ENCODE data around the gene KLHL26. TPM values are rescaled to one million over a fixed set of nuclear protein-coding genes. Genes with fewer than 3 reads are reported as not detected.

The KLHL26 gene
- total and polyA plus RNA-seq, 8 donors = 4.3 to 10.4 (median 6.2) TPM

DNA sequence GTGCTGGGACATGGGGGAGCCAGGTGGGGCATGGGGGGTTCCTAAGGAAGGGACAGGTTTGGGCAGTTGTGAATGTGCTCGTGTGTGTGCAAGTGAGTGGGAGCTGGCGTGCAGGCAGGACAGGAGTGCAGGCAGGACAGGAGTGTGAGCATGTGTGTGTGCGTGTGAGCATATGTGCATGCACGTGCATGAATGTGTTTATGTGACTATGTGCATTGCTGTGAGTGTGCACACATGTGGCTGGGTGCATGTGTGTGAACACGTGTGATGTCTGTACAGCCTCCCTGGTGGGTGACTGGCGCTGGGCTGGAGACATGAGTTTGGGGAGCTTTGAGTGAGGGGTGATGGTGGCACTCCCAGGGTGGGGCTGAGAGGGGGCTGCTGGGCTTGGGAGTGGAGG, 80.0 kb downstream of the KLHL26 start:
- Histone ChIP-seq H3K36me3 (no peaks in the 10 kb centered on the region), H3K4me1 (peaks cover 0 to 12% of the 10 kb centered on the region in 2 donors), H3K27ac (no peak overlapping the region), H3K4me3 (no peak overlapping the region), H3K9me3 (no peaks in the 10 kb centered on the region), H3K27me3 (no peaks in the 10 kb centered on the region)
- intact Hi-C loops (cut with DNase I) = no loop called here
- DNase-seq = no peak
- TF ChIP-seq, protein P1, sequence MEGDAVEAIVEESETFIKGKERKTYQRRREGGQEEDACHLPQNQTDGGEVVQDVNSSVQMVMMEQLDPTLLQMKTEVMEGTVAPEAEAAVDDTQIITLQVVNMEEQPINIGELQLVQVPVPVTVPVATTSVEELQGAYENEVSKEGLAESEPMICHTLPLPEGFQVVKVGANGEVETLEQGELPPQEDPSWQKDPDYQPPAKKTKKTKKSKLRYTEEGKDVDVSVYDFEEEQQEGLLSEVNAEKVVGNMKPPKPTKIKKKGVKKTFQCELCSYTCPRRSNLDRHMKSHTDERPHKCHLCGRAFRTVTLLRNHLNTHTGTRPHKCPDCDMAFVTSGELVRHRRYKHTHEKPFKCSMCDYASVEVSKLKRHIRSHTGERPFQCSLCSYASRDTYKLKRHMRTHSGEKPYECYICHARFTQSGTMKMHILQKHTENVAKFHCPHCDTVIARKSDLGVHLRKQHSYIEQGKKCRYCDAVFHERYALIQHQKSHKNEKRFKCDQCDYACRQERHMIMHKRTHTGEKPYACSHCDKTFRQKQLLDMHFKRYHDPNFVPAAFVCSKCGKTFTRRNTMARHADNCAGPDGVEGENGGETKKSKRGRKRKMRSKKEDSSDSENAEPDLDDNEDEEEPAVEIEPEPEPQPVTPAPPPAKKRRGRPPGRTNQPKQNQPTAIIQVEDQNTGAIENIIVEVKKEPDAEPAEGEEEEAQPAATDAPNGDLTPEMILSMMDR (IDR thresholded peaks at IDR 0.05) = no peak
- ATAC-seq = no peak

DNA sequence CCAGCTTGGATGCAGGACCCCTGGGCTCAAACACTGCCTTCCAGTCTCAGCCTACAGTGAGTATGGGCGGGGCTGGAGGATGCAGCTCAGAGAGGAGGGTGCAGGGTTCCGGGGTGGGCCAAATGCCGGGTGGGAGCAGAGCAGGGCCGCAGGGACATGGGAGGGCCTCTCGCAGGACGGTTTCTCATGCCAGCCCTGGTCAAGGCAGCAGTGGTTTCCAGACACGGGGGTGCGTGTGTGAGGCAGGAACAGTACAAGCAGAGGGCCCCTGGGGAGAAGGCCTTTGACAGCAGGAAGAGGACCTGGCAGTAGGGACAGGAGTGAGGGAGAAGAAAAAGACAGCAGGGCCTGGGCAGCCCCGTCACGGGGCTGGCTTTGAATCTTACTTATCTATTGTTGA, 80.8 kb downstream of the KLHL26 start:
- ATAC-seq (no peak), DNase-seq (no peak)
- H3K27me3 ChIP-seq = no peaks in the 10 kb centered on the region
- H3K27ac ChIP-seq = no peak overlapping the region
- TF ChIP-seq, protein P1 (IDR thresholded peaks at IDR 0.05) = no peak
- H3K4me3 ChIP-seq = no peak overlapping the region
- H3K4me1 ChIP-seq = peaks cover 0 to 12% of the 10 kb centered on the region in 2 donors
- intact Hi-C loops (cut with DNase I) = no loop called here
- H3K36me3 ChIP-seq = no peaks in the 10 kb centered on the region
- no peaks in the 10 kb centered on the region for H3K9me3 ChIP-seq

DNA sequence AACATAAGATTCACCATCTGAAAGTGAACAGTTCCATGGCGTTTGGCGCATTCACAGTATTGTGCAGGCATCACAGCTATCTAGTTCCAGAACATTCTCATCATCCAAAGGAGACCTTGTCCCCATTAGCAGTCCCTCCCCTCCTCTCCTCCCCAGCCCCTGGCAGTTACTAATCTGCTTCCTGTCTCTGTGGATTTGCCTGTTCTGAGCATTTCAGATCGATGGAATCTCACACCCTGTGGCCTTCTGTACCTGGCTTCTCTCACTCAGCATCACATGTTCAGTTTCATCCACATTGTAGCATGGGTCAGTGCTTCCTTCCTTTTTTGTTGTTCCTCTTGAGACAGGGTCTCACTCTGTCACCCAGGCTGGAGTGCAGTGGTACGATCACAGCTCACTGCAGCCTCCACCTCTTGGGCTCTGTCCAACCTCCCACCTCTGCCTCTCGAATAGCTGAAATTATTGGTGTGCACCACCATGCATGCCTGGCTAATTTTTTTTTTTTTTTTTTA, 81.2 kb downstream of the KLHL26 start:
- TF ChIP-seq, protein P1 (IDR thresholded peaks at IDR 0.05) = no peak
- no peaks in the 10 kb centered on the region for H3K27me3 ChIP-seq
- no peak for ATAC-seq
- no peaks in the 10 kb centered on the region for H3K36me3 ChIP-seq
- H3K9me3 ChIP-seq = no peaks in the 10 kb centered on the region
- peaks cover 0 to 11% of the 10 kb centered on the region in 2 donors for H3K4me1 ChIP-seq
- H3K27ac ChIP-seq = no peak overlapping the region
- intact Hi-C loops (cut with DNase I) = no loop called here
- no peak overlapping the region for H3K4me3 ChIP-seq
- DNase-seq = no peak

DNA sequence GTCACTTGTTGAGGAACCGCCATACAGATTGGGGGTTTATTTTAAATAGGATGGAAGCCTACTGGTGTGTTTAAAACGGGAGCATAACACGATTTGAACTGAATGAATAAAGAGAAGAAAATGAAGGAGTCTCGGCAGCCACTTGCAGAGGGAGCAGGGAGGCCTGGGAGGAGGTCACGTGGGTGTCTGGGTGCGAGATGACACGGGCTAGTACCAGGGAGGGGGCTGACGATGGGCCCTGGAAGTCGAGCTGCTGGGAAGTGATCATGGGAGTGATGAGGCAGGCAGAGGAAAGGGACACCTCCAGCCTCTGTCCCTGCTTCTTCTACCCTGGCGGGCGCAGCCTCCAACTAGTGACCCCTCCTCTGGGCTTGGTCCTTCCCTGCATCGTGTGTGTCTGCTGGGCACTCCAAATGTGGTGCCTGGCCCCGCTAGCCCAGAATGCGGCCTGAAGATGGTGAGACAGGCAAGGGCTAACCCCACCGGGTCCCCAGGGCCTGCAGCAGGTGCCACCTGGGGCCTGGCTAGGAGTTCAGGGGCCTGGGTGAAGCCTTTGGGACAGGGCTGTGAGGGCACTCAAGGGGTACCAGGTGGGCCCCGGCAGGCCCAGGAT, 82.1 kb downstream of the KLHL26 start:
- no peaks in the 10 kb centered on the region for H3K36me3 ChIP-seq
- H3K9me3 ChIP-seq = no peaks in the 10 kb centered on the region
- no peak for ATAC-seq
- intact Hi-C loops (cut with DNase I) = no loop called here
- no peak overlapping the region for H3K4me3 ChIP-seq
- TF ChIP-seq, protein P1 (IDR thresholded peaks at IDR 0.05) = no peak
- DNase-seq = no peak
- no peak overlapping the region for H3K27ac ChIP-seq
- peaks cover 0 to 8% of the 10 kb centered on the region in 2 donors for H3K4me1 ChIP-seq
- H3K27me3 ChIP-seq = no peaks in the 10 kb centered on the region

DNA sequence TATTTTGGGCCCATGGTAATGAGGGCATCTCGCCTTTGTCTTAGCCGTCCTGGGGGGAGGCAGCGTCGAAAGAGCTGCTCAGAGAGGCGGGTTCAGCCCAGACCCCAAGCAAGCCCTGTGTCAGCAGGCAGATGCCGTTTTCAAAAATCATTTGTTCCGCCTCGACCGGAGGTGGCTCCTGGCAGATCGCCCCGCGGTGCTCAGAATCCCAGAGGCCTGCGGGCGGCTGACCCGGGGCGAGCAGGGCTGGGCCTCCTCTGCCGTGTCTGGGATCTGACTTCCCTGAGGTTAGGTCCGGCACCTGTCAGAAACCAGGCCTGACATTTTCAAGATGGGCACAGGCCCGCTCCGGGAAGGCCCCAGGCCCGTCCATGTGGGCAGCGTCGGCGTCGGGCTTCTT, 82.7 kb downstream of the KLHL26 start:
- H3K36me3 ChIP-seq = no peaks in the 10 kb centered on the region

More for the DNA sequence above, 82.7 kb downstream of the KLHL26 start:
- Histone ChIP-seq H3K27me3 (no peaks in the 10 kb centered on the region), H3K4me1 (peaks cover 0 to 8% of the 10 kb centered on the region in 2 donors), H3K9me3 (no peaks in the 10 kb centered on the region), H3K4me3 (no peak overlapping the region), H3K27ac (no peak overlapping the region)
- DNase-seq = no peak
- no peak for ATAC-seq
- intact Hi-C loops (cut with DNase I) = no loop called here
- TF ChIP-seq, protein P1 (IDR thresholded peaks at IDR 0.05) = no peak

Other genes with a start within 250 kb of the KLHL26 start
- gene LRRC25, start 239.4 kb upstream of the KLHL26 start, total RNA-seq = 10 to 100 TPM; 14.4 to 53.7 TPM
- gene LRRC25, start 239.4 kb upstream of the KLHL26 start, polyA plus RNA-seq (ENCODE audit: insufficient read length in 6 of 6) = 1 to 10 TPM; 1.3 to 1.9 (median 1.4) TPM
- gene SSBP4, start 217.6 kb upstream of the KLHL26 start, total RNA-seq = 10 to 100 TPM; 49.8 to 79.9 TPM
- 10 to 100 TPM; 58.1 to 99.8 (median 75.6) TPM for gene SSBP4, start 217.6 kb upstream of the KLHL26 start, polyA plus RNA-seq (ENCODE audit: insufficient read length in 6 of 6)
- 10 to 100 TPM; 22.8 to 43.9 TPM for gene ISYNA1, start 198.9 kb upstream of the KLHL26 start, total RNA-seq
- 100 to 1,000 TPM; 110 to 159 (median 125) TPM for gene ISYNA1, start 198.9 kb upstream of the KLHL26 start, polyA plus RNA-seq (ENCODE audit: insufficient read length in 6 of 6)
- gene ELL, start 115.0 kb upstream of the KLHL26 start, total RNA-seq = 10 to 100 TPM; 13.3 to 22.9 TPM
- 10 to 100 TPM in 1 of 6 donors, 1 to 10 TPM in 5; 8.5 to 10.1 (median 9.7) TPM for gene ELL, start 115.0 kb upstream of the KLHL26 start, polyA plus RNA-seq (ENCODE audit: insufficient read length in 6 of 6)
- 100 to 1,000 TPM; 176 to 195 TPM for gene FKBP8, start 93.5 kb upstream of the KLHL26 start, total RNA-seq
- 100 to 1,000 TPM; 191 to 232 (median 218) TPM for gene FKBP8, start 93.5 kb upstream of the KLHL26 start, polyA plus RNA-seq (ENCODE audit: insufficient read length in 6 of 6)
- gene KXD1, start 79.2 kb upstream of the KLHL26 start, total RNA-seq = 10 to 100 TPM; 68.9 to 86.2 TPM
- 10 to 100 TPM; 65.6 to 79.7 (median 70.3) TPM for gene KXD1, start 79.2 kb upstream of the KLHL26 start, polyA plus RNA-seq (ENCODE audit: insufficient read length in 6 of 6)
- 100 to 1,000 TPM; 922 to 971 TPM for gene UBA52, start 65.2 kb upstream of the KLHL26 start, total RNA-seq
- 1,000 to 10,000 TPM in 1 of 6 donors, 100 to 1,000 TPM in 5; 875 to 1,008 (median 931) TPM for gene UBA52, start 65.2 kb upstream of the KLHL26 start, polyA plus RNA-seq (ENCODE audit: insufficient read length in 6 of 6)
- gene REX1BD, start 48.2 kb upstream of the KLHL26 start, total RNA-seq = 10 to 100 TPM; 51.7 to 52.1 TPM
- gene REX1BD, start 48.2 kb upstream of the KLHL26 start, polyA plus RNA-seq (ENCODE audit: insufficient read length in 6 of 6) = 10 to 100 TPM; 20.4 to 42.9 (median 27.6) TPM
- 10 to 100 TPM; 22.5 to 44.7 TPM for gene CRLF1, start 30.2 kb upstream of the KLHL26 start, total RNA-seq
- 100 to 1,000 TPM; 210 to 328 (median 252) TPM for gene CRLF1, start 30.2 kb upstream of the KLHL26 start, polyA plus RNA-seq (ENCODE audit: insufficient read length in 6 of 6)
- 1 to 10 TPM; 1.6 to 4.9 TPM for gene TMEM59L, start 24.2 kb upstream of the KLHL26 start, total RNA-seq
- gene TMEM59L, start 24.2 kb upstream of the KLHL26 start, polyA plus RNA-seq (ENCODE audit: insufficient read length in 6 of 6) = 10 to 100 TPM; 31.8 to 41.9 (median 34.8) TPM
- gene CRTC1, start 46.7 kb downstream of the KLHL26 start, total RNA-seq = 10 to 100 TPM; 11.3 to 13.8 TPM
- gene CRTC1, start 46.7 kb downstream of the KLHL26 start, polyA plus RNA-seq (ENCODE audit: insufficient read length in 6 of 6) = 10 to 100 TPM; 13.8 to 23.9 (median 16.5) TPM
- gene COMP, start 154.3 kb downstream of the KLHL26 start, total RNA-seq = 10 to 100 TPM in 1 of 2 donors, 1 to 10 TPM in 1; 1.9 to 47.7 TPM
- under 1 TPM in 3 of 6 donors, not detected in 3; 0.23 to 0.26 (median 0.24) TPM for gene COMP, start 154.3 kb downstream of the KLHL26 start, polyA plus RNA-seq (ENCODE audit: insufficient read length in 6 of 6)
- gene UPF1, start 194.9 kb downstream of the KLHL26 start, total RNA-seq = 10 to 100 TPM; 66.9 to 80.9 TPM
- gene UPF1, start 194.9 kb downstream of the KLHL26 start, polyA plus RNA-seq (ENCODE audit: insufficient read length in 6 of 6) = 10 to 100 TPM; 49.1 to 55.9 (median 55.0) TPM

Measured in left lung (tissue), 10 donors.